ENCODE data around the gene RTBDN. TPM values are rescaled to one million over a fixed set of nuclear protein-coding genes. Genes with fewer than 3 reads are reported as not detected.
A peak's percentile ranks its signal among the peaks of the same experiment; 100 is the strongest.

Gene RTBDN
- total and polyA plus RNA-seq, 2 of the 8 experiments (the other 6 are each of a cell fraction or from before 2014, with no cell fraction given), result 4.0 to 4.8 TPM

GRCh38 chr19:12806242-12807081 is 27.9 kb downstream of the RTBDN start, which contains the start of gene RNASEH2A (continued):
- TF ChIP-seq KDM4A (IDR thresholded peaks at IDR 0.05; ENCODE audit: low read depth, low read length, severe bottlenecking) (peak; percentile 98), SIN3A (conservative IDR thresholded peaks at IDR 0.05 in 1 of 2, IDR thresholded peaks at IDR 0.05 in 1 of 2; ENCODE audit: low read depth in 1 of 2, low read length in 2 of 2) (peak in 1 of 2 experiments; percentile 82; a peak in 1 of 4 replicates), HDAC2 (IDR thresholded peaks at IDR 0.05; ENCODE audit: borderline replicate concordance in 1 of 2, low read depth in 2 of 2, low read length in 2 of 2) (peak; percentile 4 to 94; a peak in 2 of 4 replicates), GABPA (IDR thresholded peaks at IDR 0.05; ENCODE audit: borderline replicate concordance, insufficient read depth, low read length) (no peak), PHF8 (conservative IDR thresholded peaks at IDR 0.05; ENCODE audit: low read depth, low read length) (peak; percentile 90), SUZ12 (IDR thresholded peaks at IDR 0.05; ENCODE audit: low read length) (no peak), TBP (IDR thresholded peaks at IDR 0.05; ENCODE audit: low read depth, low read length) (peak; percentile 75), POLR2AphosphoS5 (IDR thresholded peaks at IDR 0.05; ENCODE audit: low read depth, low read length) (peak; percentile 75; the same call in 1 of the 2 replicates), CREB1 (IDR thresholded peaks at IDR 0.05) (peak; percentile 95), SRF (IDR thresholded peaks at IDR 0.05; ENCODE audit: low read depth, low read length) (0 out of 2 replicates have a peak, but pooled peaks have one; percentile 12), RFX5 (IDR thresholded peaks at IDR 0.05; ENCODE audit: borderline replicate concordance, low read depth, low read length) (no peak), TAF7 (optimal IDR thresholded peaks at IDR 0.05; ENCODE audit: borderline replicate concordance, low read depth, low read length) (no peak)
- TF ChIP-seq, protein P1, sequence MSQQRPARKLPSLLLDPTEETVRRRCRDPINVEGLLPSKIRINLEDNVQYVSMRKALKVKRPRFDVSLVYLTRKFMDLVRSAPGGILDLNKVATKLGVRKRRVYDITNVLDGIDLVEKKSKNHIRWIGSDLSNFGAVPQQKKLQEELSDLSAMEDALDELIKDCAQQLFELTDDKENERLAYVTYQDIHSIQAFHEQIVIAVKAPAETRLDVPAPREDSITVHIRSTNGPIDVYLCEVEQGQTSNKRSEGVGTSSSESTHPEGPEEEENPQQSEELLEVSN (IDR thresholded peaks at IDR 0.05), result peak; percentile 95
- TF ChIP-seq, protein P2, sequence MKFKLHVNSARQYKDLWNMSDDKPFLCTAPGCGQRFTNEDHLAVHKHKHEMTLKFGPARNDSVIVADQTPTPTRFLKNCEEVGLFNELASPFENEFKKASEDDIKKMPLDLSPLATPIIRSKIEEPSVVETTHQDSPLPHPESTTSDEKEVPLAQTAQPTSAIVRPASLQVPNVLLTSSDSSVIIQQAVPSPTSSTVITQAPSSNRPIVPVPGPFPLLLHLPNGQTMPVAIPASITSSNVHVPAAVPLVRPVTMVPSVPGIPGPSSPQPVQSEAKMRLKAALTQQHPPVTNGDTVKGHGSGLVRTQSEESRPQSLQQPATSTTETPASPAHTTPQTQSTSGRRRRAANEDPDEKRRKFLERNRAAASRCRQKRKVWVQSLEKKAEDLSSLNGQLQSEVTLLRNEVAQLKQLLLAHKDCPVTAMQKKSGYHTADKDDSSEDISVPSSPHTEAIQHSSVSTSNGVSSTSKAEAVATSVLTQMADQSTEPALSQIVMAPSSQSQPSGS (IDR thresholded peaks at IDR 0.05; ENCODE audit: low read length), result no peak

All from H1 (cell line).